HL-60 (cell line): ENCODE results near the gene WDR5.

Experiments
- DNase-seq, 2 experiments: peaks; one replicate each; pipeline ENCODE4 v3.0.0-alpha.2; 2010 to 2020; ENCODE audit warnings: low read depth in 1 of 2, low spot score in 1 of 2
- H3K27ac ChIP-seq: fragments of 250-450 bp; sonication (Bioruptor Pico); replicated peaks from 2 replicates; pipeline ENCODE4 v1.5.1; 2020; ENCODE audit warnings: mild to moderate bottlenecking, moderate library complexity
- H3K27me3 ChIP-seq: fragments of 250-450 bp; sonication (Bioruptor Pico); 2 replicates; pipeline ENCODE4 v1.5.1; 2021; ENCODE audit warnings: mild to moderate bottlenecking, moderate library complexity; ENCODE audit not compliant: insufficient read depth, poor library complexity, severe bottlenecking
- H3K4me3 ChIP-seq: replicated peaks from 2 replicates; pipeline ENCODE4 v1.5.1; 2011; ENCODE audit warnings: mild to moderate bottlenecking, control low read depth, low read length; ENCODE audit not compliant: insufficient read depth
- GABPA ChIP-seq: IDR thresholded peaks from 2 replicates; pipeline ENCODE4 v1.6.1; 2012; ENCODE audit warnings: low read depth
- POLR2AphosphoS5 ChIP-seq: IDR thresholded peaks from 2 replicates; pipeline ENCODE4 v1.6.1; 2012; ENCODE audit warnings: low read depth
- REST ChIP-seq: IDR thresholded peaks from 2 replicates; pipeline ENCODE4 v1.6.1; 2012; ENCODE audit warnings: low read depth; ENCODE audit not compliant: insufficient replicate concordance
- SPI1 ChIP-seq: IDR thresholded peaks from 2 replicates; pipeline ENCODE4 v1.6.1; 2012; ENCODE audit warnings: low read depth, mild to moderate bottlenecking, borderline replicate concordance
- TF ChIP-seq, protein P1 (sequence below): IDR thresholded peaks from one replicate; pipeline ENCODE4 v1.5.1; 2011; ENCODE audit warnings: low read length, control low read depth, inconsistent platforms; ENCODE audit not compliant: insufficient read depth

Gene WDR5

DNA sequence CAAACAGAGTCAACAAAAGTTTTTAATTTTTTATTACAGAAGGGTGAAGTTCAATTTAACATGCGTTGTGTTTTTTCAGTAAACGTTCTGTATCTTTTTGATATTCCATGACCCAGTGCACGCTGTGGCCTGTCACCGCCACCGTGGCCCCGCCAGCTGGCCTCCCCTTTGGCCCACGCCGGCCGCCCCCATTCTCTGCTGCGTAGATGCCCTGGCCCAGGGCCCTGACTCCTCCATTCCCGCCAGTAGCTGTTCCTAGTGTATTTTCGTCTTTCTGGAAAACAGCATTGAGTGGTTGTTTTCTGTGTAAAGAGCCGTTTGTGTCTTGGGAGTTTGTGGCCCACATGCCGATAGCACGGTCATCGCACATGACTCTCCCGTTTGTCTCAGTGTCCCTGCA, 22.4 kb downstream of the WDR5 start:
- H3K27ac ChIP-seq: no peak overlapping the region
- no peak for DNase-seq
- H3K4me3 ChIP-seq: no peak overlapping the region
- no peak for TF ChIP-seq POLR2AphosphoS5
- no peak for TF ChIP-seq GABPA
- no peak for TF ChIP-seq SPI1
- TF ChIP-seq, protein P1, sequence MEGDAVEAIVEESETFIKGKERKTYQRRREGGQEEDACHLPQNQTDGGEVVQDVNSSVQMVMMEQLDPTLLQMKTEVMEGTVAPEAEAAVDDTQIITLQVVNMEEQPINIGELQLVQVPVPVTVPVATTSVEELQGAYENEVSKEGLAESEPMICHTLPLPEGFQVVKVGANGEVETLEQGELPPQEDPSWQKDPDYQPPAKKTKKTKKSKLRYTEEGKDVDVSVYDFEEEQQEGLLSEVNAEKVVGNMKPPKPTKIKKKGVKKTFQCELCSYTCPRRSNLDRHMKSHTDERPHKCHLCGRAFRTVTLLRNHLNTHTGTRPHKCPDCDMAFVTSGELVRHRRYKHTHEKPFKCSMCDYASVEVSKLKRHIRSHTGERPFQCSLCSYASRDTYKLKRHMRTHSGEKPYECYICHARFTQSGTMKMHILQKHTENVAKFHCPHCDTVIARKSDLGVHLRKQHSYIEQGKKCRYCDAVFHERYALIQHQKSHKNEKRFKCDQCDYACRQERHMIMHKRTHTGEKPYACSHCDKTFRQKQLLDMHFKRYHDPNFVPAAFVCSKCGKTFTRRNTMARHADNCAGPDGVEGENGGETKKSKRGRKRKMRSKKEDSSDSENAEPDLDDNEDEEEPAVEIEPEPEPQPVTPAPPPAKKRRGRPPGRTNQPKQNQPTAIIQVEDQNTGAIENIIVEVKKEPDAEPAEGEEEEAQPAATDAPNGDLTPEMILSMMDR: no peak
- TF ChIP-seq REST: no peak
- no peaks in the 10 kb centered on the region for H3K27me3 ChIP-seq

DNA sequence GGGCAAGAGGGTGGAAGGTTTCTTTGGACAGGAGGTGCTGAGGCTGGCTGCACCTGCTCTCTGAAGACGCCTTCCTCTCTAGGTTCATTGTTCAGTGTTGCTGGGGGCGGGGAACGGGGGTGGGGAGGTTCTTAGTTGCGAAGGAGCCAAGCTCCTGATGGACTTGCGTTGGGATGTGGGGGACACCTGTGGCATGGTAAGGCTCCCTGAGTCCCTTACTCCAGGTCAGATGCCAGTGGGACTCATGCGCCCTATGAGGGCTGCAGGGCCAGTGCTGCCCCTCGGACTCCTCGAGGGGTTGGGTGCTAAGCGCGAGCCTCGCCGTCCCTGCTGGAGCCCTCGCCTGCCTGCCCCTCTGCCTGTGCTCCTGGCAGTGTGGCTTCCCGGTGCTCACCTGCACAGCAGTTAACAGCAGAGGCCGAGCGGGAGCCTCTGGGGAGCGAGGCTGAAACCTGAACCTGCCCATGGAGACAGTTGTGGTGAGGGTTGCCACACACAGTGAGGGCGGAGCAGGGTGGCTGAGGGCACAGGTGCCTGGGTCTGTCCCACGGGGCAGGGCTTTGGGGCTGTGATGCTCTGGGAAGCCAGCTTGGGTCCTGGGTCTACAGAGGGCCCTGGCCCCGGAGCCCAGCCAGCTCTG, 23.0 kb downstream of the WDR5 start:
- DNase-seq: no peak
- no peaks in the 10 kb centered on the region for H3K27me3 ChIP-seq
- H3K27ac ChIP-seq: no peak overlapping the region
- no peak overlapping the region for H3K4me3 ChIP-seq
- no peak for TF ChIP-seq GABPA
- no peak for TF ChIP-seq POLR2AphosphoS5
- no peak for TF ChIP-seq SPI1
- no peak for TF ChIP-seq REST
- TF ChIP-seq, protein P1: no peak

DNA sequence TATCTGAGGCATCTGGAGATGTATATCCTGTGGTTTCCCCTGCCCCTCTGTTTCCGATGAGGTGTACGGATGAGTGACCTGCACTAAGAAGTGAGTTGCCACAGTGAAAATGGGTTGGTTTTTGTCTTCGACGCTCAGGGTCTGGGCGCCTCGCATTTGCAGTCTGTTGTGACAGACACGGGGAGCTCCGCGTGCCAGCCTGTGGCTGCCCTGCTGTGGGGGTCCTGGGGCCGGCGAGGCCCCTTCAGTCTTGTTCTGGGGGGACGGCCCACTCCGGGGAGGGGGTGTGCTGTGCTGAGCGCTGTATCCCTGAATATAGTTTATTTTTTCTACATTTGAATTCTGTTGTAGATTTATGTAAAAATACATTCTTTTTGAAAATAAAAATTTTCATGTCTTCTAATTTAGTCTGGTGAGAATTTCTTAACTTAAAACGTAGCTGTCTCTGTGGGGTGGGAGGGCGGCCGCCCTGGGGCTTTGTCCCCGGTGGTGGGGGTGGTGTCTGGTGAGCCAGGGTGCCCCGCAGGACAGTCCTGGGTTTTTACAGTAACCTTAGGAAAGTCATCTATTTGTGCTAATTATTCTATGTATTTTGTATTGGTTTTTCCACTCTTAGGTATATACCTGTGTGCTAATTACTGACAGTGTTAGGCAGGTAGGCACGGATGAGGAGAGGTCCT, 23.8 kb downstream of the WDR5 start:
- no peak for DNase-seq
- TF ChIP-seq REST (no peak), GABPA (no peak), SPI1 (no peak), POLR2AphosphoS5 (no peak)
- TF ChIP-seq, protein P1: no peak
- Histone ChIP-seq H3K27me3 (no peaks in the 10 kb centered on the region), H3K4me3 (no peak overlapping the region), H3K27ac (no peak overlapping the region)
